ENCODE measurements around the gene RMDN2.
"Not testable (repeated sequence)": the region's sequence is repeated elsewhere in the genome, so short reads cannot be mapped to it uniquely, and the experiment has no call there.

Gene RMDN2

GRCh38 chr2:37934591-37935513, 9.8 kb downstream of the RMDN2 start:
- no peak for DNase-seq

- not testable (repeated sequence) for DNase-seq
Observed at GRCh38 chr2:37937568-37937967, 12.5 kb downstream of the RMDN2 start.

- DNase-seq, result not testable (repeated sequence)
Observed at GRCh38 chr2:37941267-37941666, 16.2 kb downstream of the RMDN2 start.

GRCh38 chr2:37944268-37944667, 19.2 kb downstream of the RMDN2 start:
- DNase-seq, result no peak

GRCh38 chr2:37947306-37947705, 22.2 kb downstream of the RMDN2 start:
- no peak for DNase-seq

- DNase-seq, result not testable (repeated sequence)
Observed at GRCh38 chr2:37962018-37962739, 37.1 kb downstream of the RMDN2 start.

- not testable (repeated sequence) for DNase-seq
Observed at GRCh38 chr2:37962740-37963121, 37.6 kb downstream of the RMDN2 start.

GRCh38 chr2:37963901-37964300, 38.8 kb downstream of the RMDN2 start:
- not testable (repeated sequence) for DNase-seq

GRCh38 chr2:37966326-37966725, 41.2 kb downstream of the RMDN2 start:
- no peak for DNase-seq

GRCh38 chr2:37969731-37970130, 44.6 kb downstream of the RMDN2 start:
- DNase-seq, result no peak

- no peak for DNase-seq
Observed at GRCh38 chr2:37971971-37972370, 46.9 kb downstream of the RMDN2 start.

- no peak for DNase-seq
Observed at GRCh38 chr2:37973615-37974353, 48.7 kb downstream of the RMDN2 start.

- no peak for DNase-seq
Observed at GRCh38 chr2:37975808-37976207, 50.7 kb downstream of the RMDN2 start.

GRCh38 chr2:37976411-37976810, 51.3 kb downstream of the RMDN2 start:
- DNase-seq, result no peak

GRCh38 chr2:37982147-37982582, 57.1 kb downstream of the RMDN2 start:
- peak; percentile 56 for DNase-seq

- no peak for DNase-seq
Observed at GRCh38 chr2:37982847-37983246, 57.8 kb downstream of the RMDN2 start.

- no peak for DNase-seq
Observed at GRCh38 chr2:37983719-37984118, 58.6 kb downstream of the RMDN2 start.

- DNase-seq, result no peak
Observed at GRCh38 chr2:37984176-37984575, 59.1 kb downstream of the RMDN2 start.

- no peak for DNase-seq
Observed at GRCh38 chr2:37984589-37984988, 59.5 kb downstream of the RMDN2 start.

GRCh38 chr2:37985333-37985732, 60.2 kb downstream of the RMDN2 start:
- no peak for DNase-seq

GRCh38 chr2:37987098-37987775, 62.1 kb downstream of the RMDN2 start:
- no peak for DNase-seq

GRCh38 chr2:37992601-37993000, 67.5 kb downstream of the RMDN2 start:
- DNase-seq, result no peak

GRCh38 chr2:37993143-37993542, 68.1 kb downstream of the RMDN2 start:
- DNase-seq, result no peak

Data from NCI-H1436 (cell line).